ENCODE data around the gene ZNF236. TPM values are rescaled to one million over a fixed set of nuclear protein-coding genes. Genes with fewer than 3 reads are reported as not detected.

Gene ZNF236
- total RNA-seq, 1 donor from 2014 or later = 9.7 TPM

- intact Hi-C loops (cut with DNase I) = no loop called here
- H3K9me3 ChIP-seq = no peaks in the 10 kb centered on the region
- H3K4me1 ChIP-seq = no peaks in the 10 kb centered on the region
- DNase-seq (ENCODE audit: low spot score in 2 of 2) = peak in 1 of 2 donors; percentile 55
- no peaks in the 10 kb centered on the region for H3K27me3 ChIP-seq
- H3K36me3 ChIP-seq = no peaks in the 10 kb centered on the region
- no peak overlapping the region for H3K4me3 ChIP-seq
- H3K27ac ChIP-seq = no peak overlapping the region
- no peak for TF ChIP-seq CTCF (IDR thresholded peaks at IDR 0.05)
These were observed 163.0 kb downstream of the ZNF236 start for GRCh38 chr18:76985156-76985950.

- no peak overlapping the region for H3K4me3 ChIP-seq
- H3K36me3 ChIP-seq = no peaks in the 10 kb centered on the region
- intact Hi-C loops (cut with DNase I) = no loop called here
- DNase-seq (ENCODE audit: low spot score in 2 of 2) = no peak
- no peaks in the 10 kb centered on the region for H3K4me1 ChIP-seq
- H3K9me3 ChIP-seq = no peaks in the 10 kb centered on the region
- TF ChIP-seq CTCF (IDR thresholded peaks at IDR 0.05) = no peak
- H3K27ac ChIP-seq = no peak overlapping the region
- H3K27me3 ChIP-seq = no peaks in the 10 kb centered on the region
These were observed 163.5 kb downstream of the ZNF236 start for GRCh38 chr18:76985951-76986236.

GRCh38 chr18:76986406-76986805 lies 164.0 kb downstream of the ZNF236 start:
- Histone ChIP-seq H3K27ac (no peak overlapping the region), H3K36me3 (no peaks in the 10 kb centered on the region), H3K4me3 (no peak overlapping the region), H3K9me3 (no peaks in the 10 kb centered on the region), H3K4me1 (no peaks in the 10 kb centered on the region), H3K27me3 (no peaks in the 10 kb centered on the region)
- no peak for TF ChIP-seq CTCF (IDR thresholded peaks at IDR 0.05)
- DNase-seq (ENCODE audit: low spot score in 2 of 2) = peak in 1 of 2 donors; percentile 51
- intact Hi-C loops (cut with DNase I) = no loop called here

- Histone ChIP-seq H3K27me3 (no peaks in the 10 kb centered on the region), H3K9me3 (no peaks in the 10 kb centered on the region), H3K4me3 (no peak overlapping the region), H3K4me1 (no peaks in the 10 kb centered on the region), H3K27ac (no peak overlapping the region), H3K36me3 (no peaks in the 10 kb centered on the region)
- intact Hi-C loops (cut with DNase I) = no loop called here
- no peak for TF ChIP-seq CTCF (IDR thresholded peaks at IDR 0.05)
- peak in 1 of 2 donors; percentile 69 for DNase-seq (ENCODE audit: low spot score in 2 of 2)
These were observed 165.9 kb downstream of the ZNF236 start for GRCh38 chr18:76988031-76988826.

GRCh38 chr18:76988827-76989646 lies 166.7 kb downstream of the ZNF236 start:
- no peaks in the 10 kb centered on the region for H3K9me3 ChIP-seq
- no peak for TF ChIP-seq CTCF (IDR thresholded peaks at IDR 0.05)
- H3K4me3 ChIP-seq = no peak overlapping the region
- no peaks in the 10 kb centered on the region for H3K27me3 ChIP-seq
- H3K4me1 ChIP-seq = no peaks in the 10 kb centered on the region
- no peak overlapping the region for H3K27ac ChIP-seq
- no peaks in the 10 kb centered on the region for H3K36me3 ChIP-seq
- peak in 1 of 2 donors; percentile 51 for DNase-seq (ENCODE audit: low spot score in 2 of 2)
- intact Hi-C loops (cut with DNase I) = no loop called here

Data from ascending aorta (tissue), 2 donors.